Osteoblast (primary cell): ENCODE measurements around the gene IER3. TPM values are rescaled to one million over a fixed set of nuclear protein-coding genes. Genes with fewer than 3 reads are reported as not detected.

ENCODE experiments used
- DNase-seq: peaks from one replicate; pipeline ENCODE4 v3.0.0; 2011; ENCODE audit warnings: low spot score, mixed read lengths; ENCODE audit not compliant: insufficient read length; ENCODE audit errors: missing footprints
- H2AFZ ChIP-seq: 2 replicates; pipeline ENCODE4 v1.6.0; 2011; ENCODE audit warnings: mild to moderate bottlenecking, low read length
- H3K27ac ChIP-seq: 2 replicates; pipeline ENCODE4 v1.5.1; 2011; ENCODE audit warnings: mild to moderate bottlenecking, low read depth, low read length, moderate library complexity
- H3K27me3 ChIP-seq: 2 replicates; pipeline ENCODE4 v1.6.0; 2012; ENCODE audit warnings: mild to moderate bottlenecking, control low read depth, inconsistent platforms, low read length, moderate library complexity; ENCODE audit not compliant: insufficient read depth
- H3K36me3 ChIP-seq: 2 replicates; pipeline ENCODE4 v1.5.1; 2011; ENCODE audit warnings: mild to moderate bottlenecking, low read length, control low read depth, moderate library complexity; ENCODE audit not compliant: insufficient read depth
- H3K4me1 ChIP-seq: 2 replicates; pipeline ENCODE4 v1.5.1; 2011; ENCODE audit warnings: mild to moderate bottlenecking, low read length, control low read depth, moderate library complexity; ENCODE audit not compliant: insufficient read depth
- H3K4me2 ChIP-seq: 2 replicates; pipeline ENCODE4 v1.6.0; 2011; ENCODE audit warnings: mild to moderate bottlenecking, low read length; ENCODE audit not compliant: insufficient read depth
- H3K4me3 ChIP-seq: fragments of 200-600 bp; sonication (generic); 3 replicates; pipeline ENCODE4 v1.5.1; 2012; ENCODE audit warnings: mild to moderate bottlenecking, low read length, inconsistent platforms; ENCODE audit not compliant: insufficient read depth
- H3K79me2 ChIP-seq: 2 replicates; pipeline ENCODE4 v1.6.0; 2012; ENCODE audit warnings: mild to moderate bottlenecking, low read length, control low read depth, inconsistent platforms; ENCODE audit not compliant: insufficient read depth
- H3K9me3 ChIP-seq: 2 replicates; pipeline ENCODE4 v1.5.1; 2011; ENCODE audit warnings: low read depth, low read length, control low read depth
- H4K20me1 ChIP-seq: 2 replicates; pipeline ENCODE4 v1.6.0; 2012; ENCODE audit warnings: mild to moderate bottlenecking, low read length, control low read depth; ENCODE audit not compliant: insufficient read depth
- CTCF ChIP-seq: IDR thresholded peaks from 2 replicates; pipeline ENCODE4 v1.5.1; 2011; ENCODE audit warnings: mild to moderate bottlenecking, low read depth, low read length, moderate library complexity; ENCODE audit errors: extremely low read depth
- total RNA-seq: library from RNA; depleted of rRNA; stranded (reverse); fragments of >200 nt; gene quantifications from 2 replicates; pipeline ENCODE4 v1.2.3, GENCODE V29; 2012

The IER3 gene
- total RNA-seq, 1 donor, result 54.6 TPM

DNA sequence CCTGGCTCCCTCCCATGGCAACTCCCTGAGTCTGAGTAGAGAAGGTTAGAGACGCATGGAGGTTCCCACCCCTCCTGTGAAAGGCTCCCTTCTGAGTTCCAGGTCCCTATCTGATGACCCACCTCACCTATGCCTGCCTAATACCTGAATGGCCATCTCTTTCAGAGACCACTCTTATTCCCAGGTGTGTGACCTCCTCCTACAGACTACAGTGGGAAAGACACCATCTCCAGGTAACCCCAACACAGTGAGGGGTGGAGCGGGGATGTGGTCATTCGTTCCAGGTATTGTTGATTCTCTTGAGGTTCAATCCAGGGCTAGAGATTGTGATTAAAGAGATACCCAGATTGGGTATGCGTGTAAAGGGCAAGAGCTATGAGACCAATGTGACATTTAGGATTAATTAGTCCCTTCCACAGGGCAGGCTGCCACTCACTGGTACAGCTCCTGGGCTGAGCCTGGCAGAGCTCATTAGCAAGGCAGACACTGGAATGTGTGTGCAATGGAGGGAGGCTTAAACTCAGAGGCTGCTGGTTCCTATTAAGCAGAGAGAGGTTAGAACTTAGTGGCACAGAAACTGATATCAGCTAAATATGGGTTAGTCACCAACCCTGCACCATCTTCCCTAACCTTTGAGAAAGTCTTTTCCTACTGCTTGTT lies 46.5 kb upstream of the IER3 start:
- TF ChIP-seq CTCF, result no peak
- Histone ChIP-seq H3K27ac (no peak overlapping the region), H3K4me3 (no peak overlapping the region), H3K4me1 (peaks cover 23% of the 10 kb centered on the region), H3K9me3 (no peaks in the 10 kb centered on the region), H2AFZ (no peak overlapping the region), H3K36me3 (no peaks in the 10 kb centered on the region), H4K20me1 (no peaks in the 10 kb centered on the region), H3K4me2 (no peak overlapping the region), H3K27me3 (no peaks in the 10 kb centered on the region), H3K79me2 (no peaks in the 10 kb centered on the region)
- no peak for DNase-seq

DNA sequence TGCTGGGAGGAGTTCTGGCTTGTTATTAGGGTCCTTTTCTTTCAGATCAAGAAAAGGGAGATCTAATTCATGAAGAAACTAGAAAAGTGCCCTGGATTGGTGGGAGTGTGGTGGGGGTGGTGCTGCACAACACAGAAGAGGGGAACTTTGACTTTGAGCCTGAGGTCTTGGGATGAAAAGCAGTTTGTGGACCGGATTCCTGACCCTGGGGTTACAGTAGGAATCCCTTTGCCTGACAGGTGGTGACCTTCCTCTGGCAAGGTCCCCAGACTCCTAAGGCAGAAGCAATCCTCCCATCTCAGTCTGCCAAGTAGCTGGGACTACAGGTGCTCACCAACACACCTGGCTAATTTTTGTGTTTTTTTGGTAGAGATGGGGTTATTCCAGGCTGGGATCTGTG lies 45.3 kb upstream of the IER3 start:
- H3K4me1 ChIP-seq, result peaks cover 24% of the 10 kb centered on the region

GRCh38 chr6:30787954-30788353 lies 43.6 kb upstream of the IER3 start:
- H3K27me3 ChIP-seq, result no peaks in the 10 kb centered on the region
- no peak overlapping the region for H3K4me3 ChIP-seq
- no peaks in the 10 kb centered on the region for H3K9me3 ChIP-seq
- peaks cover 20% of the 10 kb centered on the region for H3K4me1 ChIP-seq
- H3K27ac ChIP-seq, result no peak overlapping the region
- H2AFZ ChIP-seq, result peak overlapping the region; percentile 17
- no peaks in the 10 kb centered on the region for H3K79me2 ChIP-seq
- H3K4me2 ChIP-seq, result no peak overlapping the region
- DNase-seq, result no peak
- TF ChIP-seq CTCF, result no peak
- H4K20me1 ChIP-seq, result no peaks in the 10 kb centered on the region
- no peaks in the 10 kb centered on the region for H3K36me3 ChIP-seq

More for the DNA sequence above, 45.3 kb upstream of the IER3 start:
- Histone ChIP-seq H4K20me1 (no peaks in the 10 kb centered on the region), H3K36me3 (no peaks in the 10 kb centered on the region), H2AFZ (no peak overlapping the region), H3K9me3 (no peaks in the 10 kb centered on the region), H3K27me3 (no peaks in the 10 kb centered on the region), H3K27ac (no peak overlapping the region), H3K4me3 (no peak overlapping the region), H3K79me2 (no peaks in the 10 kb centered on the region), H3K4me2 (no peak overlapping the region)
- TF ChIP-seq CTCF, result no peak
- no peak for DNase-seq

- Histone ChIP-seq H3K9me3 (no peaks in the 10 kb centered on the region), H3K36me3 (no peaks in the 10 kb centered on the region), H4K20me1 (no peaks in the 10 kb centered on the region), H3K4me3 (peak overlapping the region; percentile 49), H2AFZ (no peak overlapping the region), H3K4me1 (peaks cover 62% of the 10 kb centered on the region), H3K4me2 (peak overlapping the region; percentile 79), H3K27ac (peak overlapping the region; percentile 100), H3K27me3 (no peaks in the 10 kb centered on the region), H3K79me2 (no peaks in the 10 kb centered on the region)
- peak; percentile 80 for DNase-seq
- no peak for TF ChIP-seq CTCF
These were observed 38.2 kb upstream of the IER3 start for GRCh38 chr6:30782425-30783014.
